ENCODE data around the gene HYPK.

- TF ChIP-seq, protein P1, sequence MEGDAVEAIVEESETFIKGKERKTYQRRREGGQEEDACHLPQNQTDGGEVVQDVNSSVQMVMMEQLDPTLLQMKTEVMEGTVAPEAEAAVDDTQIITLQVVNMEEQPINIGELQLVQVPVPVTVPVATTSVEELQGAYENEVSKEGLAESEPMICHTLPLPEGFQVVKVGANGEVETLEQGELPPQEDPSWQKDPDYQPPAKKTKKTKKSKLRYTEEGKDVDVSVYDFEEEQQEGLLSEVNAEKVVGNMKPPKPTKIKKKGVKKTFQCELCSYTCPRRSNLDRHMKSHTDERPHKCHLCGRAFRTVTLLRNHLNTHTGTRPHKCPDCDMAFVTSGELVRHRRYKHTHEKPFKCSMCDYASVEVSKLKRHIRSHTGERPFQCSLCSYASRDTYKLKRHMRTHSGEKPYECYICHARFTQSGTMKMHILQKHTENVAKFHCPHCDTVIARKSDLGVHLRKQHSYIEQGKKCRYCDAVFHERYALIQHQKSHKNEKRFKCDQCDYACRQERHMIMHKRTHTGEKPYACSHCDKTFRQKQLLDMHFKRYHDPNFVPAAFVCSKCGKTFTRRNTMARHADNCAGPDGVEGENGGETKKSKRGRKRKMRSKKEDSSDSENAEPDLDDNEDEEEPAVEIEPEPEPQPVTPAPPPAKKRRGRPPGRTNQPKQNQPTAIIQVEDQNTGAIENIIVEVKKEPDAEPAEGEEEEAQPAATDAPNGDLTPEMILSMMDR (conservative IDR thresholded peaks at IDR 0.05) = no peak
- TF ChIP-seq ZFX (IDR thresholded peaks at IDR 0.05) = no peak
Measured at GRCh38 chr15:43751885-43752284, 48.5 kb upstream of the HYPK start.
